ENCODE measurements around the gene SAMMSON.

The SAMMSON gene

DNA sequence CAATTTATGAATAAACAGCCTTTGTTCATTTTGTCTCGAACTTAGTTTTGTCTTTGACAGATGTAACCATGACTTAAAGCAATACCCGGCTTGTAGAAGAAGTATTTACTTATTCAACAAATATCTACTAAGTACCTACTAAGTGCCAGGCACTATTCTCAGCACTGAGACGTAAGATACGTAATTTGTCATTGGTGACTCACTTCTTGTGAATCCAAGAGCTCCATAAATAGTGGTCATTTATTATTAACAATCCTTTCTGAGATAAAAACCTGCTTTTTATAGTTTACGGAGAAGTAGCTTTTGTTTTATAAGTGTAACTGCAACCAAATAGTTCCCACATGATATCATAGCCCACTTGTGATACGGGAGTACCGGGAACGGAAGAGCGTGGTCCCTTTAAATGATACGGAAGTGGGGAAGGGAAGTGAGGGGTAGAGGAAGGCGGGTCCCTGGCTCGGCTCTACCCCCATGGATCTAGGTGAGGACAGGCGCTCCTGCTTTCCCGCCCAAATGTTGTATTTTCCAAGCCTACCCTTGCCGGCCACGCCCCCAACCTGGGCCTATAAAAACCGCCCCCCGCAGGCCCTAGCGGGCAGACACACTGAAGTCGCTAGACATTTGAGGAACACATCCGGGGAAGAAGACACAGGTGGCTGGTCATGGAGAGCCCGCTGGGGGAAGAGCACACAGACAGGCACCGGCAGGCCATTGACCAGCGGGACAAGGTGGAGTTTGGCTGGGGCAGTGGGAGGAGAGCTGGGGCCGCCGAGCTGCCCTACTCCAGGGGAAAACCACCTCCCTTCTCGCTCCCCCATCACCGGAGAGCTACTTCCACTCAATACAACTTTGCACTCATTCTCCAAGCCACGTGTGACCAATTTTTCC, at the start of gene SAMMSON:
SAMMSON (plus strand) TSS at position 594 of the 888 bp plus-strand sequence.
- no peak for DNase-seq

DNA sequence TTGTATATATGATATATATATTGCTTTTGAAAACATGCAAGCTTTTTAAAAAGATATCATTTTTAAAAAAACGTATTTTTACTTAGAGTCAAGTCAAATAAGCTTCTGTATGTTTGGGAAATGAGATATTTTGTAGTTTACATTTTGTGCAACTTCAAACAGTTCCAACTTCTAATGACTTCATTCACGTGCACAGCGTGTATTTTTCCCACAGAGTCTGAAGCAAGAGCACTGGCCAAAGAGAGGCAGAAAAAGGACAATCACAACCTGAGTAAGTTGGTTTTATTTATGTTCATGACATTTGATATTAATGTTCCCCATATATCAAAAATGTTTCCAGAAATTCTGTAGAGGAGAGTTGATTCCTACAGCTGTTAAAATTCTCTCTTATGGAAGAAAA, 47.9 kb upstream of the SAMMSON start:
- no peak for DNase-seq

- DNase-seq: no peak
These were observed 40.0 kb upstream of the SAMMSON start for GRCh38 chr3:69959581-69959980.

GRCh38 chr3:69961706-69962439, 37.7 kb upstream of the SAMMSON start:
- DNase-seq: no peak

DNA sequence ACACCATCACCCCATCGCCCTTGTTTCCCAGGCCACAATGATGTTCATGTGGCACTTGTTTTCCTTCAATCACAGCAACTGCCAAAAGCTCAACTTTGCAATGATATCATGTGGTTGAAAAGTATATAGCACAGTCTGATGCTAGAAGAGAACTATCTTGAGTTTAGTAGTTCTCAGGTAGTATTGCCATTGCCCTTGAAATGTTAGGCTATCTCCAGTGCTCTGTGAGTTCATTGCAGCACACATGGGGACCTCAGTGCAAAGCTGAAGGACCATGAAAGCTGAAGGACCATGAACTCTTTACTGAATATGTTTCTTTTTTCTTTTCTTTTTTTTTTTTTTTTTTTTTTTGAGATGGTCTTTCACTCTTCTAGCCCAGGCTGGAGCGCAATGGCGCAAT, 35.9 kb upstream of the SAMMSON start:
- DNase-seq: no peak

DNA sequence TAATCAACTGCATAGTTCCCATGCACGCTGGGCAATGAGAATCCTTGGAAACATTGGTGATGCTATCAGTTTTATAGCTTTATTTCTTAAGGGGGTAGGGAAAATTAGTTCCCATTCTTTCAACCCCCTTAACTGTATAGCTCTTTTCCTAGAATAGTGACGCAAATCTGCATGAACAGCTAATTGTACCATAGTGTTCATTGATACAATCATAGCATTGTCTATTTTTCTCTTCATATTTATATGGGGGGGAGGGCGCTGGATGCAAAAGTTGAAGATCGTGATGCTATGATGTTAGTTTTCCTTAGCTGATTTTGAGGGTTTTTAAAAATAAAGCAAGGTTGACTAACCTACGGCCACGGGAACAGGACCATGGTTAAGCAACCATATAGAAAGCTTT, 32.4 kb upstream of the SAMMSON start:
- no peak for DNase-seq

DNA sequence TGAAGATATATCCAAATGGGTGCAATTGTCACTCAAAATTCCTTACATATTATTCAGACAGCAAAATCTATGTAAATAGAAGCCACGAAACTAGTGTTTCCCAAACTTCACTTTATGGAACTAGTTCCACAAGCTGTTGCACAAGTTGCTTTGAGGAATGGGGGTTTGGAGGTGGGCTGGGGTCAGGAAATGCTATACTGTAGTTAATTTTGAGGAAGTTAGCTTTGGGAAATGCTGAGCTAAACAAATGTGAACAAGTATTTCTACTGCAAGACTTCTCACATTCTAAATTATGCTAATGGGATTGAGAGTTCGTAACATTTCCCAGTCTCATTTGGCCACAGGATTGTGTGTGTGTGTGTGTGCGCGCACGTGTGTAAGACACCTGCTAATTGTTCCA, 28.7 kb upstream of the SAMMSON start:
- DNase-seq: no peak

DNA sequence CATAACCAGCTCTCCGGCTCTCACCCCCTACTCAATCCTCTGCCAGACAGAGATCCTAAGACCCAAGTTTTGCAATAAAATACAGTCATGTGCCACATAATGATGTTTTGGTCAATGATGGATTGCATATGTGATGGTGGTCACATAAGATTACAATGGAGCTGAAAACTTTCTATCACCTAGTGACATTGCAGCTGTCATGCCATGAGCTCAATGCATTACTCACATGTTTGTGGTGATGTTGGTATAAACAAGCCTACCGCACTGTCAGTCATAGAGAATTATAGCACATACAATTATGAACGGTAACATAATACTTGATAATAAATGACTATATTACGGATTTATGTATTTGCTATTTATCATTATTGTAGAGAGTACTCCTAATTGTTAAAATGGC, 26.9 kb upstream of the SAMMSON start:
- no peak for DNase-seq

GRCh38 chr3:69976021-69976420, 23.5 kb upstream of the SAMMSON start:
- no peak for DNase-seq

GRCh38 chr3:69983546-69984265, 15.8 kb upstream of the SAMMSON start:
- no peak for DNase-seq

- DNase-seq: no peak
These were observed 14.3 kb upstream of the SAMMSON start for GRCh38 chr3:69985266-69985665.

- DNase-seq: no peak
These were observed 13.1 kb upstream of the SAMMSON start for GRCh38 chr3:69986419-69986818.

DNA sequence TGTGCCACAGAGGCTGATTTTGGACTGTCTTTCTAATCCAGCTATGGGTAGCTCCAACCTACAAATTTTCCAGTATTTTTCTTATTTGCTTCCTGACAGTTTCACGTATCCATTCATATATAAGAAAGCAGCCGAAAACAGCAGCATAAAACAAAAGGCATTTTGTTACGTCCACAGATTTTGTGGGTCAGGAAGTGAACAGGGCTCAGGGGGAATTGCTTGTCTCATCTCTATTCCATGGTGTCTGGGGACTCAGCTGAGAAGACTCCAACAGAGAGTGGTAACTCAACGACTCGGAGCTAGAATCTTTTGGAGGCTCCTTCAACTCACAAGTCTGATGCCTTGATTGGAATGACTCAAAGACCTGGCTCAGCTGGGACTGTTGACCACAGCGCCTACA, 11.7 kb upstream of the SAMMSON start:
- no peak for DNase-seq

DNA sequence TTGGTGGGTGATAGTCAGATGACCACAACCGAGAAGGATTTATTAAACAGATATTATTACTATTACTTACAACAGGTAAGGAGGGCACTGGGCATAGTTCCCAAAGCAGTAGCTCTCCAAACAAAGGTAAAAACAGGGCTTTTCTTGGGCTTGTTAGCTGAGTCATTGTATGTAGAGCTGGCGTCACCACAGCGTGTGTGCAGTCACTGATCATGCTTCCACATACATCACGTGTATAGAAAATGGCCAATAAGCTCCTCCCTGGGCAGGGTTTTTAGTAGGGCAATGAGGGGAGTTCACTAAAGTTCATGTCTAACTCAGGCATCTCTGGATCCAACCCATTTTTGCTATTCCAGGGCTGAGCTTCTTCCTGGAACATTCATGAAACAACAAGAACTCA, 5.8 kb upstream of the SAMMSON start:
- no peak for DNase-seq

GRCh38 chr3:69994919-69995318, 4.6 kb upstream of the SAMMSON start:
- DNase-seq: no peak

DNA sequence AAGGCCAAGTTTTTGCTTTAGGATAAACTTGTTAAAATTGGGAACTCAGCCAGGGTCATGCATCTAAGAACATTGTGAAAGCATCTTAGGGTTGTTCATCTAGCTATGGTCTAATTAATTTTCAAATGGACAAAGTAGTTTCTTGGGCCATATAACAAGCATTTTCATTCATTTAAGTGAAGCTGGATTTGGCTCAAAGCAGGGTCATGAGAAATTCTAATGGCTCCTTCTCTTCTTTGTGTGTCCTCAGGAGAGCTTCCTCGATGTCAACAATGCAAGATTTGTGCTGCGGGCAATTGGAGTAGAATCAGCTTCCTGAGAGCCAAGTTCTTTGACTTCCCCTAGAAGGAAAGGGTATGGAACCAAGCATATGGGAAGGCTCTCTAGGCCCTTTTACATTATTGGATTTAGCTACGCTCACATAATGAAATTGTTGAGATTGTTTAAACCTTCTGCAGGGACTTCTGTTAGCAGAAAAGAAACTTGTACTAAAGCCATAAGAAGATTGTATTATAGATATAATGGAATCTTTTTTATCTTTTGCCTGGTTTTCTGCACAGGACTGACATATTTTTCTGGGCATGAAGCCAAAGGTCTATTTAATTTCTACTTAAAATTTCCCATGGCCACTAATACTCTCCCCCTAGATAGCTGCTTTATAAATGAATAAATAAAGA, 1.8 kb upstream of the SAMMSON start:
- DNase-seq: no peak

GRCh38 chr3:69998759-69999139, 784 bp upstream of the SAMMSON start:
- DNase-seq: no peak

DNA sequence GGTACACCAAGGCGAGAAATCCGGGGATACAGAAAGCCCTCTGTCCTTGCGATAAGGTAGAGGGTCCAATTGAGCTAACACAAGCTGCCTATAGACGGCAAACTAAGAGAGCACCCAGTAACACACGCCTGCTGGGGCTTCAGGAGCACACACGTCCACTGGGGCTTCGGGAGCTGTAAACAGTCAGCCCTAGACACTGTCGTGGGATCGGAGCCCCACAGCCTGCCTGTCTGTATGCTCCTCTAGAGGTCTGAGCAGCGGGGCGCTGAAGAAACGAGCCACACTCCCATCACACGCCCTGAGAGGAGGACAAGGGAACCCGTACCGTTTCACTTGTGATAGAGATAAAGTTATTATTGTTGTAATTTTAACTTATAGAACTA, 486 bp downstream of the SAMMSON start:
- no peak for DNase-seq

DNA sequence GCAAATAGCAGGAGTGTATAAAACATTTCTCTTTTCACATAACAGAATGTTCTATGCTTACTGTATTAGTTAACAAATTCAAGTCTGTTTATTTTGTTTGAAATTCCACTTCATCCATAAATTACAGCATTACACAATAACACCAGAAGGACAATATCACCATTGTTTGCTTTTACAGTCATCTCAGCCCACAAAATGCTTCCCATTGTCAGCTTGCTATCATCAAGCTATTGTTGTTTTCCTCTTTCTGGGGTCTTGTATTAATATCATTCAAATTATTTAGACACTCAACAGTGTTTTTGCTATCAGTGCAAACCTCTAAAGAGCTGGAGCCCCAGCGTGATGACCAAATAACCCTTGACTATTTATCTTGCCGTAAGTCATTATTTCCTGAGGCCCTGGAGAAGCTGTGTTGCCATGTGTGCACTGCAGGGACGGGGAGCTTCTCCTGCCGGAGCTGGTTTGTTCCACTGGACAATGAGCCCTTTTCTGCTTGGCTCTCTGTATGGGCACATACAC, 1.1 kb downstream of the SAMMSON start:
- no peak for DNase-seq

DNA sequence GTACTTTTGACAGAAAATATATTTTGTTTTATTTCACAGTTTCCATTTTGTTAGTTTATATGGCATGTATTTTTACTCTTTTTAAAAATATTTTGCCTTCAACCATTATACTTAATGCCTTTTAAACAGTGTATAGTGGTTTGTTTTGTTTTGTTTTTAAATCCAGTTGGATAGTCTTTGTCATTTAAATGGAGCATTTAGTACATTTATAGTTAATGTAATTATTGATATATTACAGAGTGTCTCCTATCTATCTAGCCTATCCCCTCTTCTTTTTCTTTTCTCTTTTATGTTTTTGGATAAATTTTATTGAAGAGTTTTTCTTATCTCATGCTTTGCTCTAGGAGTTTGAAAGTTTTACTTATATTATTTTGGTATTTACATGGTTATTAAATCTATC, 3.6 kb downstream of the SAMMSON start:
- no peak for DNase-seq

DNA sequence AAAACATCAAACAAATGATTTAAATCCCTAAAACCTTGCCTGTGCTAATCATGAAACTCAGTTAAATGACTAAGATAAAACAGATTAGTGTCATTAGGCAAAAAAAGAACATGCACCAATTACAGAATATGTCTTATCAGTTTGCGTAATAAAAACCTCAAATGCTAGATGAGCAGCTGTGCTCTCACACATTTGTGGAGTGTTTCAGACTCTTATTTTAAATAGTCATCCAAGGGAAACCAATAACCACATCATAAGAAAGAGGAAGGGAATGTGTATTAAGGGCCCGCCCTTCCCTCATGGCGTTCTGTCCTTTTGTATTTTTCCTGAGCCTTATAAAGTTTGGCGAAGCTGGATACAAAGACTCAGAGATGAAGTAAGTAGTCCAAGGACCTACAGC, 6.6 kb downstream of the SAMMSON start:
- DNase-seq: no peak

DNA sequence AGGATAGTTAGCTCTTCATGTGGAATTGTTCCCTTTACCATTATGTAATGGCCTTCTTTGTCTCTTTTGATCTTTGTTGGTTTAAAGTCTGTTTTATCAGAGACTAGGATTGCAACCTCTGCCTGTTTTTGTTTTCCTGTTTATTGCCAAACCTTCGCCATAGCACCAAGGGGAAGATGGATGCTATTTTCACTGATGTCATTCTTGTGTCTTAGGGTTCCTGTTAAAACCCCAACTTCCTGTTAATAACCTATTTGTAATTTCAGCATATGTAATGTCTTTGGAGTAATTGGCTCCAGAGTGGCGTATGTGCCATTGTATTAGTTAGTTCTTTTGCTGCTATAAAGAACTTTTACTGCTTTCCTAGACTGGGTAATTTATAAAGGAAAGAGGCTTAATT, 10.8 kb downstream of the SAMMSON start:
- DNase-seq: no peak

DNA sequence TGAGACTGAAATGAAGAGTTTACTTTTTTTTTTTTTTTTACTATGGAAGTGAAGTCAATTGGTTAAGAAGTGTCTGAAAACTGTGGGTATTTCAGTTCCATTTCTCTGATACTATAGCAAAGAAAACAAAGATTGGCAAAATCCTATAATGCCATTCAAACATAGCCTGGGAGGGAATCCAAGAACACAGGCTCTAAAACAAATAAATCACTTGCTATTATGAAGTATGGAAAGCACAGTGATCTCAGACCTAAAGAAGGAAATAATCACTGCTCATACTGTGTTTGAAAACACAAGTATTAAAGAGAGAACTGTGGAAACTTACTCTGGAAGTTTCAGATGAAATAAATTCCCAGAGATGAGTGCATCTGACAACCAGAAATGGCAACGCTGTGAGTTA, 12.0 kb downstream of the SAMMSON start:
- no peak for DNase-seq
